HL-60 (cell line): ENCODE measurements around the gene SMAP1.

Source experiments
- CTCF ChIP-seq: IDR thresholded peaks from one replicate; pipeline ENCODE4 v1.5.1; 2011; ENCODE audit warnings: low read length, control low read depth, inconsistent platforms; ENCODE audit not compliant: insufficient read depth
- POLR2AphosphoS5 ChIP-seq: IDR thresholded peaks from 2 replicates; pipeline ENCODE4 v1.6.1; 2012; ENCODE audit warnings: low read depth
- TF ChIP-seq, protein P1 (sequence below): IDR thresholded peaks from 2 replicates; pipeline ENCODE4 v1.6.1; 2012; ENCODE audit warnings: low read depth; ENCODE audit not compliant: insufficient replicate concordance

- TF ChIP-seq, protein P1, sequence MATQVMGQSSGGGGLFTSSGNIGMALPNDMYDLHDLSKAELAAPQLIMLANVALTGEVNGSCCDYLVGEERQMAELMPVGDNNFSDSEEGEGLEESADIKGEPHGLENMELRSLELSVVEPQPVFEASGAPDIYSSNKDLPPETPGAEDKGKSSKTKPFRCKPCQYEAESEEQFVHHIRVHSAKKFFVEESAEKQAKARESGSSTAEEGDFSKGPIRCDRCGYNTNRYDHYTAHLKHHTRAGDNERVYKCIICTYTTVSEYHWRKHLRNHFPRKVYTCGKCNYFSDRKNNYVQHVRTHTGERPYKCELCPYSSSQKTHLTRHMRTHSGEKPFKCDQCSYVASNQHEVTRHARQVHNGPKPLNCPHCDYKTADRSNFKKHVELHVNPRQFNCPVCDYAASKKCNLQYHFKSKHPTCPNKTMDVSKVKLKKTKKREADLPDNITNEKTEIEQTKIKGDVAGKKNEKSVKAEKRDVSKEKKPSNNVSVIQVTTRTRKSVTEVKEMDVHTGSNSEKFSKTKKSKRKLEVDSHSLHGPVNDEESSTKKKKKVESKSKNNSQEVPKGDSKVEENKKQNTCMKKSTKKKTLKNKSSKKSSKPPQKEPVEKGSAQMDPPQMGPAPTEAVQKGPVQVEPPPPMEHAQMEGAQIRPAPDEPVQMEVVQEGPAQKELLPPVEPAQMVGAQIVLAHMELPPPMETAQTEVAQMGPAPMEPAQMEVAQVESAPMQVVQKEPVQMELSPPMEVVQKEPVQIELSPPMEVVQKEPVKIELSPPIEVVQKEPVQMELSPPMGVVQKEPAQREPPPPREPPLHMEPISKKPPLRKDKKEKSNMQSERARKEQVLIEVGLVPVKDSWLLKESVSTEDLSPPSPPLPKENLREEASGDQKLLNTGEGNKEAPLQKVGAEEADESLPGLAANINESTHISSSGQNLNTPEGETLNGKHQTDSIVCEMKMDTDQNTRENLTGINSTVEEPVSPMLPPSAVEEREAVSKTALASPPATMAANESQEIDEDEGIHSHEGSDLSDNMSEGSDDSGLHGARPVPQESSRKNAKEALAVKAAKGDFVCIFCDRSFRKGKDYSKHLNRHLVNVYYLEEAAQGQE: no peak
- TF ChIP-seq CTCF (no peak), POLR2AphosphoS5 (no peak)
Observed at GRCh38 chr6:70738028-70738427, 70.3 kb downstream of the SMAP1 start.
